Mesenchymal stem cell (in vitro differentiated cells and primary cell): ENCODE measurements around the gene RPL10A.

Source experiments
- DNase-seq: peaks from one replicate; pipeline ENCODE4 v3.0.0-alpha.2; 2013
- H2AFZ ChIP-seq: one replicate; pipeline ENCODE4 v1.6.1; 2013; ENCODE audit warnings: low read depth, mild to moderate bottlenecking, control low read depth, inconsistent platforms, low read length, moderate library complexity
- H2AK5ac ChIP-seq: 2 replicates; pipeline ENCODE4 v1.6.1; 2013; ENCODE audit warnings: low read length, moderate library complexity, mild to moderate bottlenecking, inconsistent platforms; ENCODE audit not compliant: severe bottlenecking
- H2BK120ac ChIP-seq: one replicate; pipeline ENCODE4 v1.6.1; 2013; ENCODE audit warnings: low read depth, mild to moderate bottlenecking, inconsistent platforms, low read length, moderate library complexity
- H2BK12ac ChIP-seq, 2 experiments: one replicate each; pipeline ENCODE4 v1.6.1; 2013; ENCODE audit warnings: inconsistent platforms in 2 of 2, low read length in 2 of 2, mild to moderate bottlenecking in 2 of 2, moderate library complexity in 2 of 2, control low read depth in 1 of 2
- H2BK15ac ChIP-seq: one replicate; pipeline ENCODE4 v1.6.1; 2013; ENCODE audit warnings: mild to moderate bottlenecking, low read depth, inconsistent platforms; ENCODE audit not compliant: poor library complexity, severe bottlenecking
- H2BK5ac ChIP-seq: 2 replicates; pipeline ENCODE4 v1.6.1; 2013; ENCODE audit warnings: low read depth, mild to moderate bottlenecking, low read length, control low read depth, inconsistent platforms; ENCODE audit not compliant: poor library complexity, severe bottlenecking
- H3K14ac ChIP-seq, 2 experiments: one replicate each; pipeline ENCODE4 v1.6.1; 2013; ENCODE audit warnings: inconsistent platforms in 2 of 2, low read length in 2 of 2, control low read depth in 1 of 2, mild to moderate bottlenecking in 1 of 2, moderate library complexity in 1 of 2
- H3K18ac ChIP-seq, 2 experiments: one replicate each; pipeline ENCODE4 v1.6.1; 2013; ENCODE audit warnings: inconsistent platforms in 2 of 2, low read length in 2 of 2, control low read depth in 1 of 2, low read depth in 1 of 2, mild to moderate bottlenecking in 1 of 2
- H3K23ac ChIP-seq, 2 experiments: one replicate each; pipeline ENCODE4 v1.6.1; 2013; ENCODE audit warnings: inconsistent platforms in 2 of 2, low read length in 2 of 2, mild to moderate bottlenecking in 2 of 2, moderate library complexity in 2 of 2, control low read depth in 1 of 2
- H3K27ac ChIP-seq: 2 replicates; pipeline ENCODE4 v1.5.1; 2013; ENCODE audit warnings: mild to moderate bottlenecking, moderate library complexity, low read length, control low read depth, inconsistent platforms; ENCODE audit not compliant: poor library complexity, severe bottlenecking
- H3K27me3 ChIP-seq, 2 experiments: 2 replicates each; pipeline versions ENCODE4 v1.6.1 to v1.7.0; 2013; ENCODE audit warnings: low read length in 2 of 2, mild to moderate bottlenecking in 2 of 2, moderate library complexity in 2 of 2, control low read depth in 1 of 2, inconsistent platforms in 1 of 2; ENCODE audit not compliant: control insufficient read depth in 1 of 2, insufficient read depth in 1 of 2
- H3K36me3 ChIP-seq, 2 experiments: 2 replicates each; pipeline versions ENCODE4 v1.6.1 to v1.7.0; 2013; ENCODE audit warnings: low read length in 2 of 2, control low read depth in 1 of 2, inconsistent platforms in 1 of 2, low read depth in 1 of 2, mild to moderate bottlenecking in 1 of 2; ENCODE audit not compliant: insufficient read depth in 2 of 2, control insufficient read depth in 1 of 2
- H3K4ac ChIP-seq, 2 experiments: one replicate each; pipeline ENCODE4 v1.6.1; 2013; ENCODE audit warnings: inconsistent platforms in 2 of 2, low read length in 2 of 2, mild to moderate bottlenecking in 2 of 2, moderate library complexity in 2 of 2, control low read depth in 1 of 2, low read depth in 1 of 2
- H3K4me1 ChIP-seq: 2 replicates; pipeline ENCODE4 v1.6.1; 2013; ENCODE audit warnings: low read depth, low read length, control low read depth; ENCODE audit not compliant: control insufficient read depth, insufficient read depth
- H3K4me2 ChIP-seq: 2 replicates; pipeline ENCODE4 v1.6.1; 2013; ENCODE audit warnings: low read length, mild to moderate bottlenecking, inconsistent platforms; ENCODE audit not compliant: poor library complexity, severe bottlenecking
- H3K4me3 ChIP-seq, 2 experiments: 2 replicates each; pipeline versions ENCODE4 v1.5.1 to v1.7.0; 2013; ENCODE audit warnings: low read length in 2 of 2, mild to moderate bottlenecking in 2 of 2, control low read depth in 1 of 2, low read depth in 1 of 2; ENCODE audit not compliant: insufficient read depth in 1 of 2
- H3K79me1 ChIP-seq: replicated peaks from 2 replicates; pipeline ENCODE4 v1.6.1; 2013; ENCODE audit warnings: mild to moderate bottlenecking, control low read depth, low read length, inconsistent platforms; ENCODE audit not compliant: poor library complexity, severe bottlenecking
- H3K9ac ChIP-seq: 2 replicates; pipeline ENCODE4 v1.7.0; 2013; ENCODE audit warnings: mild to moderate bottlenecking, low read length, moderate library complexity
- H3K9me3 ChIP-seq: 2 replicates; pipeline ENCODE4 v1.7.0; 2013; ENCODE audit warnings: mild to moderate bottlenecking, low read length; ENCODE audit not compliant: control insufficient read depth
- H4K8ac ChIP-seq: one replicate; pipeline ENCODE4 v1.6.1; 2013; ENCODE audit warnings: inconsistent platforms, mild to moderate bottlenecking, low read length, moderate library complexity
- H4K91ac ChIP-seq: one replicate; pipeline ENCODE4 v1.6.1; 2013; ENCODE audit warnings: mild to moderate bottlenecking, low read length, inconsistent platforms
- WGBS: methylation state at CpG from one replicate; pipeline ENCODE4 v1.1.7; 2013; ENCODE audit warnings: mixed read lengths; 5-methylcytosine and 5-hydroxymethylcytosine counted together

Gene RPL10A

DNA sequence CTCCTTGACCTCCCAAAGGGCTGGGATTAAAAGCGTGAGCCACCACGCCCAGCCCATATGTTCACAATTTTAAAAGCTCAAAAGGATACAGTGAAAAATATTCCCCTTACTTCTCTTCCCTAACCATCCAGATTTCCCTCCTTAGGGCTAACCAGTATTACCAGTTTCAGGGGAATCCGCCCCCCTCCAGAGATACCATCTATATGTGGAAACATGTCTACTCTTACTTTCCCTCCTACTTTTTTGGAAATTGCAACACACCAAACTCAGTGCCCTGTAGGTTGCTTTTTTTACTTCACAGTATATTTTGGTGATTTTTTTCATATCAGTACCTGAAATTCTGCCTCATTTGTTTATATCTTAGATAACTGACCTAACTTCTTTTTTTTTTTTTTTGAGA lies 6.9 kb upstream of the RPL10A start:
- Histone ChIP-seq H3K18ac (no peak overlapping the region), H4K91ac (no peak overlapping the region), H3K9me3 (no peaks in the 10 kb centered on the region), H3K36me3 (peaks cover 5 to 37% of the 10 kb centered on the region in 2 experiments), H2AFZ (no peak overlapping the region), H3K4me2 (no peak overlapping the region), H4K8ac (no peak overlapping the region), H2BK12ac (no peak overlapping the region), H3K4me3 (no peak overlapping the region), H3K79me1 (no peaks in the 10 kb centered on the region), H3K4me1 (no peaks in the 10 kb centered on the region), H3K9ac (no peak overlapping the region), H3K23ac (no peak overlapping the region), H3K4ac (no peak overlapping the region), H2BK5ac (no peak overlapping the region), H2AK5ac (no peak overlapping the region), H2BK120ac (no peak overlapping the region), H3K14ac (no peak overlapping the region), H2BK15ac (no peak overlapping the region), H3K27me3 (no peaks in the 10 kb centered on the region), H3K27ac (no peak overlapping the region)
- WGBS: 90% methylated on average over 3 of the region's 3 CpGs
- DNase-seq: no peak

DNA sequence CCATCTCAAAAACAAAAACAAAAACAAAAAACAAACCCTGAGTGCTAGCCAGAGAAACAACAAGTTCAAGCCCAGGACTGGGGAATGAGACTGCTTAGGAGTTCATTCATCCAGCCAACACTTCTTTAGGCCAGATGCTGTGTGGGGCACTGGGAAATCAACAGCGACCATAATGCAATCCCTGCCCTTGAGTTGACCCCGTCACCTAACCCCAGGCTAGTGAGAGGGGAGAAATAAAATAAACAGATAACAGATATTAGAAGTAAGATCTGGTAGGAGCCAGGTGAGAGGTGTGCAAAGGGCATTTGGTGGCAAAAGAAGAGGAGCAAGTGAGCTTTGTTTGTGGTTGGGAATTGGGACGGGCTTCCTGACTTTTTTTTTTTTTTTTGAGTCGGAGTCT lies 4.9 kb upstream of the RPL10A start:
- Histone ChIP-seq H3K36me3 (peaks cover 5 to 28% of the 10 kb centered on the region in 2 experiments), H2BK5ac (no peak overlapping the region), H3K9ac (no peak overlapping the region), H3K14ac (no peak overlapping the region), H3K79me1 (no peaks in the 10 kb centered on the region), H3K4me2 (no peak overlapping the region), H3K9me3 (no peaks in the 10 kb centered on the region), H4K8ac (no peak overlapping the region), H3K4ac (no peak overlapping the region), H3K27ac (no peak overlapping the region), H3K27me3 (no peaks in the 10 kb centered on the region), H3K4me1 (peaks cover 3% of the 10 kb centered on the region), H4K91ac (no peak overlapping the region), H2BK15ac (no peak overlapping the region), H2BK12ac (no peak overlapping the region), H2BK120ac (no peak overlapping the region), H2AFZ (no peak overlapping the region), H3K4me3 (no peak overlapping the region), H3K18ac (no peak overlapping the region), H2AK5ac (no peak overlapping the region), H3K23ac (no peak overlapping the region)
- WGBS: 96% methylated on average over 3 of the region's 4 CpGs
- DNase-seq: no peak

DNA sequence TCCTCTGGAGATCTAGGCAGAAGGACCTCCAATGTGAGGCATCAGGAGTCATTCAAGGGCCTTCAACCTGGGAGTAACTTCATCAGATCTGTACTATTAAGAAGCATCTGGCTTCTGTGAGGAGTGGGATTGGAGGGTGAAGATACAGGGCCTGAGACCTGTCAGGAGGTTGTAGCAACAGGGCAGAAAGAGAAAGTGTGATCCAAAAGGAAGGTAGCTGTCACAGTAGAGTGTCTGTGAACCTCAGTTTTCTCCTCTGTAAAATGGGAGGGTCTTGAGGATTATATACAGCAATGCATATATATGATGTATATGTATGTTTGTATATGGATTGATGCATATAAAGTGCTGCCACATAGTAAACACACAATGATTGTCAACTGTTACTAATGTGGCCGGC lies 2.6 kb upstream of the RPL10A start:
- H2AFZ ChIP-seq: no peak overlapping the region
- no peak overlapping the region for H2AK5ac ChIP-seq
- no peak overlapping the region for H3K27ac ChIP-seq
- no peaks in the 10 kb centered on the region for H3K9me3 ChIP-seq
- H3K36me3 ChIP-seq: peaks cover 22 to 24% of the 10 kb centered on the region in 2 experiments
- no peak overlapping the region for H2BK120ac ChIP-seq
- no peak overlapping the region for H3K4ac ChIP-seq
- H3K27me3 ChIP-seq: no peaks in the 10 kb centered on the region
- no peak overlapping the region for H2BK15ac ChIP-seq
- H3K18ac ChIP-seq: no peak overlapping the region
- no peak overlapping the region for H3K9ac ChIP-seq
- no peak overlapping the region for H3K4me2 ChIP-seq
- H3K14ac ChIP-seq: no peak overlapping the region
- H2BK5ac ChIP-seq: no peak overlapping the region
- no peak overlapping the region for H3K23ac ChIP-seq
- peaks cover 4% of the 10 kb centered on the region for H3K4me1 ChIP-seq
- no peak overlapping the region for H3K4me3 ChIP-seq
- DNase-seq: no peak
- no peak overlapping the region for H4K91ac ChIP-seq
- no peak overlapping the region for H4K8ac ChIP-seq
- WGBS: 100% methylated on average over 1 of the region's 1 CpG
- no peak overlapping the region for H2BK12ac ChIP-seq
- H3K79me1 ChIP-seq: no peaks in the 10 kb centered on the region

DNA sequence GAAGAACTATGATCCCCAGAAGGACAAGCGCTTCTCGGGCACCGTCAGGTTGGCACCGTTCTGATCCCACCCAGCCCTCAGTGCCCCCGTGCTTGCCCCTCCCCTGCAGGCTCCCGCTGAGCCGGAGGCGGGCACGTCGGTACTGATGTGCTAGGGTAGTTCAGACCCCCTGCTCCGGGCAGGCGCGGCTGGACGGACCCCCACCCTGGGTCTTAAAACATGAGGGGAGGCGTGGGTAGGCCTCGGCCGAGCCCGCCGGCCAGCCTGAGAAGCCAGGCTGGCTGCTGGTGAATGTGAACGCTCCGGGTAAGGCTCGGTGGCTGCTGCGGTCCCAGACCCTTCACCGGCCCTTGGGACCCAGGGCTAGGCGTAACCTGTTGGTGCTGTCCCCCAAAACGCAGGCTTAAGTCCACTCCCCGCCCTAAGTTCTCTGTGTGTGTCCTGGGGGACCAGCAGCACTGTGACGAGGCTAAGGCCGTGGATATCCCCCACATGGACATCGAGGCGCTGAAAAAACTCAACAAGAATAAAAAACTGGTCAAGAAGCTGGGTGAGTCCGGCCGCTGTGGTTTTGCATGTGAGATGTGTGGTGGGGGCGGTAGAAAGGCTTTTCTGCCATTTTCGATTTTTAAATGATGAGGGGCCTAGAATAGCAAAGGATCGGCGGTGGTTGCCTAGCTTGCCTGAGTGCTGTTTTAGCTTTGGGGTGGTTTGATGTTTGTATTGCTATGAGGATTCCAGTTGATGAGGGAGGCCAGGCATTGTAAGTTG lies 964 bp downstream of the RPL10A start:
- Histone ChIP-seq H3K4ac (peak overlapping the region in 1 of 2 experiments; percentile 80), H2BK12ac (peak overlapping the region in 1 of 2 experiments; percentile 69), H3K27me3 (no peaks in the 10 kb centered on the region), H2BK15ac (no peak overlapping the region), H3K23ac (peak overlapping the region in 1 of 2 experiments; percentile 66), H3K14ac (peak overlapping the region in 1 of 2 experiments; percentile 91), H4K8ac (no peak overlapping the region), H3K27ac (peak overlapping the region; percentile 90), H2BK5ac (peak overlapping the region; percentile 49), H2AFZ (no peak overlapping the region), H3K79me1 (no peaks in the 10 kb centered on the region), H3K9me3 (no peaks in the 10 kb centered on the region), H4K91ac (peak overlapping the region; percentile 84), H3K4me3 (peak overlapping the region; percentile 79 to 86), H2AK5ac (no peak overlapping the region), H3K9ac (peak overlapping the region; percentile 96), H3K4me2 (peak overlapping the region; percentile 70), H3K36me3 (peaks cover 42 to 52% of the 10 kb centered on the region in 2 experiments), H2BK120ac (no peak overlapping the region), H3K4me1 (peaks cover 19% of the 10 kb centered on the region), H3K18ac (peak overlapping the region; percentile 50 to 92)
- no peak for DNase-seq
- under 1% methylated on average over 37 of the region's 37 CpGs for WGBS
